SK-N-SH treated with all-trans-retinoic acid at 6 μM for 48 hours (cell line): Measurements from ENCODE around the gene ABI1.

Experiments used
- ATAC-seq: fragments of 200-7000 bp; cut with Tn5 transposase; 3 replicates; pipeline ENCODE4 v1.9.1; 2020; ENCODE audit warnings: mild to moderate bottlenecking, moderate library complexity
- ARNTL ChIP-seq: fragments of 450-650 bp; formaldehyde crosslinking; IDR thresholded peaks from 2 replicates; pipeline ENCODE4 v1.5.0; 2020; ENCODE audit warnings: low read depth, mild to moderate bottlenecking, moderate library complexity, borderline replicate concordance
- BACH2 ChIP-seq: fragments of 250-450 bp; sonication (Bioruptor Pico); IDR thresholded peaks from 2 replicates; pipeline ENCODE4 v1.9.0; 2021; ENCODE audit warnings: mild to moderate bottlenecking, borderline replicate concordance
- CSDC2 ChIP-seq: fragments of 250-450 bp; sonication (Bioruptor Pico); IDR thresholded peaks from 2 replicates; pipeline ENCODE4 v1.5.0; 2020; ENCODE audit warnings: mild to moderate bottlenecking, moderate library complexity
- ESRRG ChIP-seq: fragments of 250-450 bp; sonication (Bioruptor Pico); IDR thresholded peaks from 2 replicates; pipeline ENCODE4 v1.6.1; 2021; ENCODE audit warnings: mild to moderate bottlenecking
- GLIS3 ChIP-seq: fragments of 250-450 bp; sonication (Bioruptor Pico); IDR thresholded peaks from 2 replicates; pipeline ENCODE4 v1.5.0; 2020; ENCODE audit warnings: mild to moderate bottlenecking, moderate library complexity
- ISL1 ChIP-seq: fragments of 250-450 bp; sonication (Bioruptor Pico); IDR thresholded peaks from 2 replicates; pipeline ENCODE4 v2.1.2; 2022; ENCODE audit warnings: mild to moderate bottlenecking, moderate library complexity
- OSR1 ChIP-seq: fragments of 250-450 bp; sonication (Bioruptor Pico); IDR thresholded peaks from 2 replicates; pipeline ENCODE4 v1.8.0; 2022; ENCODE audit warnings: moderate library complexity, mild to moderate bottlenecking, inconsistent platforms
- PPARA ChIP-seq: fragments of 250-450 bp; sonication (Bioruptor Pico); IDR thresholded peaks from 2 replicates; pipeline ENCODE4 v1.5.0; 2020; ENCODE audit warnings: mild to moderate bottlenecking, borderline replicate concordance
- RARB ChIP-seq: fragments of 250-450 bp; sonication (Bioruptor Pico); IDR thresholded peaks from 2 replicates; pipeline ENCODE4 v1.8.0; 2021; ENCODE audit warnings: mild to moderate bottlenecking, moderate library complexity
- SNAI2 ChIP-seq: fragments of 250-450 bp; sonication (Bioruptor Pico); IDR thresholded peaks from 2 replicates; pipeline ENCODE4 v1.5.0; 2020; ENCODE audit warnings: mild to moderate bottlenecking, moderate library complexity
- TOX ChIP-seq: fragments of 250-450 bp; sonication (Bioruptor Pico); IDR thresholded peaks from 2 replicates; pipeline ENCODE4 v1.8.0; 2021; ENCODE audit warnings: mild to moderate bottlenecking, moderate library complexity, borderline replicate concordance
- ZFP3 ChIP-seq: fragments of 250-450 bp; sonication (Bioruptor Pico); IDR thresholded peaks from 2 replicates; pipeline ENCODE4 v1.5.0; 2020; ENCODE audit warnings: mild to moderate bottlenecking, moderate library complexity
- ZFP30 ChIP-seq: fragments of 450-650 bp; formaldehyde crosslinking; IDR thresholded peaks from 2 replicates; pipeline ENCODE4 v1.5.0; 2022; ENCODE audit warnings: mild to moderate bottlenecking, moderate library complexity
- ZNF565 ChIP-seq: fragments of 450-650 bp; formaldehyde crosslinking; conservative IDR thresholded peaks from 2 replicates; pipeline ENCODE4 v1.5.0; 2020; ENCODE audit warnings: low read depth, mild to moderate bottlenecking, moderate library complexity
- ZNF70 ChIP-seq: fragments of 450-650 bp; formaldehyde crosslinking; IDR thresholded peaks from 2 replicates; pipeline ENCODE4 v1.5.0; 2020; ENCODE audit warnings: mild to moderate bottlenecking, moderate library complexity
- ZNF8 ChIP-seq: fragments of 450-650 bp; formaldehyde crosslinking; IDR thresholded peaks from 2 replicates; pipeline ENCODE4 v1.5.0; 2020; ENCODE audit warnings: mild to moderate bottlenecking, moderate library complexity
- TF ChIP-seq, protein P1 (sequence below): fragments of 250-450 bp; sonication (Bioruptor Pico); IDR thresholded peaks from 2 replicates; pipeline ENCODE4 v1.5.1; 2021; ENCODE audit warnings: mild to moderate bottlenecking, moderate library complexity
- TF ChIP-seq, protein P2 (sequence below): fragments of 250-450 bp; sonication (Bioruptor Pico); IDR thresholded peaks from 2 replicates; pipeline ENCODE4 v1.5.0; 2020; ENCODE audit warnings: mild to moderate bottlenecking, moderate library complexity
- TF ChIP-seq, protein P3 (sequence below): fragments of 250-450 bp; sonication (Bioruptor Pico); IDR thresholded peaks from 2 replicates; pipeline ENCODE4 v1.8.0; 2021; ENCODE audit warnings: low read depth, mild to moderate bottlenecking, moderate library complexity, borderline replicate concordance
- TF ChIP-seq, protein P4 (sequence below): fragments of 250-450 bp; sonication (Bioruptor Pico); IDR thresholded peaks from 2 replicates; pipeline ENCODE4 v1.5.1; 2020; ENCODE audit warnings: low read depth, mild to moderate bottlenecking, moderate library complexity

The ABI1 gene

DNA sequence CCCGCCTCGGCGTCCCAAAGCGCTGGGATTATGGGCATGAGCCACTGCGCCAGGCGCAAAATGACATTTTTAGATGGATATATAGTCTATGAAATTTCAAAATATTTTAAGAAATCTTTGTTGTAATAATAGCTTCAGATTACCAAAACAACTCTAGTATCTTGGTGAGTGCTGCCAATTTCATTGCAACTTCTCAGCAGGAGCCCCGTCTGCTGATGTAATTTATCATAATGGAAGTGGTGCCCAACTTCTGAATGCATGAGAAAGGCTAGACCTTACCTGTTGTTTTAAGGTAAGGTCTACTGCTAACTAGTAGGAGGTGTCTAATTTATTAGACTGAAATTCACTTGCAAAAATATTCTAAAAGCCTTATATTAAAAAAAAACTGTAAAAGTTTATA lies 143.3 kb downstream of the ABI1 start:
- ATAC-seq: no peak
- TF ChIP-seq OSR1 (CRISPR knock-in tag) (no peak), RARB (CRISPR knock-in tag) (no peak), ZNF8 (CRISPR knock-in tag) (no peak), ARNTL (CRISPR knock-in tag) (no peak), GLIS3 (CRISPR knock-in tag) (no peak), ZNF565 (CRISPR knock-in tag) (no peak), ISL1 (CRISPR knock-in tag) (no peak), CSDC2 (CRISPR knock-in tag) (no peak), ZFP30 (CRISPR knock-in tag) (no peak)

DNA sequence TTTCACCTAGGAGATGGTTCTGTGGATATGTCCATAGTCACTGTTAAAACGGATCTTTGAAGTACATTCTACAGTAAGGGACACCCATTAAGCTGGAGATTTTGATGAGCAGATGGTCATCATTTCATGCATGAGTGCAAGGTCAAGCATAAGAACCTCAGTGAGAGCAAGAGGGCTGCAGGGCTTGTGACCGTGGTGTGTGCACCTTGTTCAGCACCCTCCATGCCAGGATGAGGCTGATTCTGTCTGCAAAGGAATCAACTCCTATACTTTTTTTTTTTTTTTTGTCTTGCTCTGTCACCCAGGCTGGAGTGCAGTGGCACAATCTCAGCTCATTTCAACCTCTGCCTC lies 145.6 kb downstream of the ABI1 start:
- no peak for TF ChIP-seq PPARA
- TF ChIP-seq, protein P1, sequence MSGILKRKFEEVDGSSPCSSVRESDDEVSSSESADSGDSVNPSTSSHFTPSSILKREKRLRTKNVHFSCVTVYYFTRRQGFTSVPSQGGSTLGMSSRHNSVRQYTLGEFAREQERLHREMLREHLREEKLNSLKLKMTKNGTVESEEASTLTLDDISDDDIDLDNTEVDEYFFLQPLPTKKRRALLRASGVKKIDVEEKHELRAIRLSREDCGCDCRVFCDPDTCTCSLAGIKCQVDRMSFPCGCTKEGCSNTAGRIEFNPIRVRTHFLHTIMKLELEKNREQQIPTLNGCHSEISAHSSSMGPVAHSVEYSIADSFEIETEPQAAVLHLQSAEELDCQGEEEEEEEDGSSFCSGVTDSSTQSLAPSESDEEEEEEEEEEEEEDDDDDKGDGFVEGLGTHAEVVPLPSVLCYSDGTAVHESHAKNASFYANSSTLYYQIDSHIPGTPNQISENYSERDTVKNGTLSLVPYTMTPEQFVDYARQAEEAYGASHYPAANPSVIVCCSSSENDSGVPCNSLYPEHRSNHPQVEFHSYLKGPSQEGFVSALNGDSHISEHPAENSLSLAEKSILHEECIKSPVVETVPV (CRISPR knock-in tag): no peak
- TF ChIP-seq ZNF70 (CRISPR knock-in tag): no peak
- no peak for TF ChIP-seq TOX
- no peak for ATAC-seq

DNA sequence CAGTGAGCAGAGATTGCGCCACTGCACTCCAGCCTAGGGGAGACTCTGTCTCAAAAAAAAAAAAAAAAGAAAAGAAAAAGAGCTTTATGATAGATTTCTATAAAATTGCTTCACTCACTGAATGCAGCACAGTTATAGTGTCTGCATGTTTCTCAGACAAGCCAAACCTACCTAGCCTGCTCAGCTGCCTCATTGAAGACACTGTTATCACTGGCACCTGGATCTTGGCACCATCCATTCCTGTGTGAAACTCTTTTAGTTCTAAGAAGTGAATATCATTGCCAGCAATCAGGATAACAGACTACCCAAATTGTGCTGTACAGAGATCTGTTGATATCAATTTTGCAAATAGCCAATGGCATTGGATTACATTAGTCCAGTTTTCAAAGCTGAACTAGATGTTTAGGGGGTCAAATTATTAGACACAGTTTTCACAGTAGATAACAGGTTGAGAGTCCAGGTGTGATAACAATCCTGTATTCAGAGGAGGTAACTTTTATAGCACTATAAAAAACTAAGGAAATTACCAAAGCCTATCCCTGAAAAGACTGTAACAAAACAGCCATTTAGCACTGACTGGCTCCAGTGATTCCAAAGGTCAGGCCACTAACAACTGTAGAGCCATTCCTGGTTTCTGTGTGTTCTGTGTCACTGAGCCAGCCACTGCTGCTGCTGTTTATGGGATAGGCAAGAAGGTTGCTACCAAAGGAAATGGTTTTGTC lies 146.2 kb downstream of the ABI1 start:
- ATAC-seq: no peak
- TF ChIP-seq ZFP3 (CRISPR knock-in tag) (no peak), ARNTL (CRISPR knock-in tag) (no peak), SNAI2 (CRISPR knock-in tag) (no peak), PPARA (no peak), CSDC2 (CRISPR knock-in tag) (no peak), ESRRG (CRISPR knock-in tag) (no peak), ISL1 (CRISPR knock-in tag) (no peak), BACH2 (no peak), ZNF70 (CRISPR knock-in tag) (no peak), RARB (CRISPR knock-in tag) (no peak)
- TF ChIP-seq, protein P2, sequence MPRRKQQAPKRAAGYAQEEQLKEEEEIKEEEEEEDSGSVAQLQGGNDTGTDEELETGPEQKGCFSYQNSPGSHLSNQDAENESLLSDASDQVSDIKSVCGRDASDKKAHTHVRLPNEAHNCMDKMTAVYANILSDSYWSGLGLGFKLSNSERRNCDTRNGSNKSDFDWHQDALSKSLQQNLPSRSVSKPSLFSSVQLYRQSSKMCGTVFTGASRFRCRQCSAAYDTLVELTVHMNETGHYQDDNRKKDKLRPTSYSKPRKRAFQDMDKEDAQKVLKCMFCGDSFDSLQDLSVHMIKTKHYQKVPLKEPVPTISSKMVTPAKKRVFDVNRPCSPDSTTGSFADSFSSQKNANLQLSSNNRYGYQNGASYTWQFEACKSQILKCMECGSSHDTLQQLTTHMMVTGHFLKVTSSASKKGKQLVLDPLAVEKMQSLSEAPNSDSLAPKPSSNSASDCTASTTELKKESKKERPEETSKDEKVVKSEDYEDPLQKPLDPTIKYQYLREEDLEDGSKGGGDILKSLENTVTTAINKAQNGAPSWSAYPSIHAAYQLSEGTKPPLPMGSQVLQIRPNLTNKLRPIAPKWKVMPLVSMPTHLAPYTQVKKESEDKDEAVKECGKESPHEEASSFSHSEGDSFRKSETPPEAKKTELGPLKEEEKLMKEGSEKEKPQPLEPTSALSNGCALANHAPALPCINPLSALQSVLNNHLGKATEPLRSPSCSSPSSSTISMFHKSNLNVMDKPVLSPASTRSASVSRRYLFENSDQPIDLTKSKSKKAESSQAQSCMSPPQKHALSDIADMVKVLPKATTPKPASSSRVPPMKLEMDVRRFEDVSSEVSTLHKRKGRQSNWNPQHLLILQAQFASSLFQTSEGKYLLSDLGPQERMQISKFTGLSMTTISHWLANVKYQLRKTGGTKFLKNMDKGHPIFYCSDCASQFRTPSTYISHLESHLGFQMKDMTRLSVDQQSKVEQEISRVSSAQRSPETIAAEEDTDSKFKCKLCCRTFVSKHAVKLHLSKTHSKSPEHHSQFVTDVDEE (CRISPR knock-in tag): no peak
- TF ChIP-seq, protein P3, sequence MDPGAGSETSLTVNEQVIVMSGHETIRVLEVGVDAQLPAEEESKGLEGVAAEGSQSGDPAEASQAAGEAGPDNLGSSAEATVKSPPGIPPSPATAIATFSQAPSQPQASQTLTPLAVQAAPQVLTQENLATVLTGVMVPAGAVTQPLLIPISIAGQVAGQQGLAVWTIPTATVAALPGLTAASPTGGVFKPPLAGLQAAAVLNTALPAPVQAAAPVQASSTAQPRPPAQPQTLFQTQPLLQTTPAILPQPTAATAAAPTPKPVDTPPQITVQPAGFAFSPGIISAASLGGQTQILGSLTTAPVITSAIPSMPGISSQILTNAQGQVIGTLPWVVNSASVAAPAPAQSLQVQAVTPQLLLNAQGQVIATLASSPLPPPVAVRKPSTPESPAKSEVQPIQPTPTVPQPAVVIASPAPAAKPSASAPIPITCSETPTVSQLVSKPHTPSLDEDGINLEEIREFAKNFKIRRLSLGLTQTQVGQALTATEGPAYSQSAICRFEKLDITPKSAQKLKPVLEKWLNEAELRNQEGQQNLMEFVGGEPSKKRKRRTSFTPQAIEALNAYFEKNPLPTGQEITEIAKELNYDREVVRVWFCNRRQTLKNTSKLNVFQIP (CRISPR knock-in tag): no peak
- TF ChIP-seq, protein P1 (CRISPR knock-in tag): no peak
- TF ChIP-seq, protein P4, sequence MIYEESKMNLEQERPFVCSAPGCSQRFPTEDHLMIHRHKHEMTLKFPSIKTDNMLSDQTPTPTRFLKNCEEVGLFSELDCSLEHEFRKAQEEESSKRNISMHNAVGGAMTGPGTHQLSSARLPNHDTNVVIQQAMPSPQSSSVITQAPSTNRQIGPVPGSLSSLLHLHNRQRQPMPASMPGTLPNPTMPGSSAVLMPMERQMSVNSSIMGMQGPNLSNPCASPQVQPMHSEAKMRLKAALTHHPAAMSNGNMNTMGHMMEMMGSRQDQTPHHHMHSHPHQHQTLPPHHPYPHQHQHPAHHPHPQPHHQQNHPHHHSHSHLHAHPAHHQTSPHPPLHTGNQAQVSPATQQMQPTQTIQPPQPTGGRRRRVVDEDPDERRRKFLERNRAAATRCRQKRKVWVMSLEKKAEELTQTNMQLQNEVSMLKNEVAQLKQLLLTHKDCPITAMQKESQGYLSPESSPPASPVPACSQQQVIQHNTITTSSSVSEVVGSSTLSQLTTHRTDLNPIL: no peak

DNA sequence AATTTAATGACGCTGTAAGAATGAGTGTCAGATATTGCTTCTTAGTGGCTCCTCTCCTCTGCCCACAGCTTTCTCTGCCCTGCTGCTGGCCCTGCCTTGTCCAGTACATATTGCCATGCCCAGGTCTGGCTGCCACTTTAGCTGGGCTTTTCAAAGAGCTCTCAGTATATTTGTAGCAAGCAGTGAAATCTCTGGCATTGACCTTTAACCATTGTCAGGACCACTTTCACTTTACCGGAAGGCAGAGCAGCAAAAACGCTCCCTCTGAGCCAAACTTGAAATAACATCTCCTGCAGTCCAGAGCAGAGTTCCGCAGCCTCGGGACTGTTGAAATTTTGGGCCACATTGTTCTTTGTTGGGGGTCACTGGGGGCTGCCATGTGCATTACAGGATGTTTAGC lies 149.4 kb downstream of the ABI1 start:
- TF ChIP-seq ZNF8 (CRISPR knock-in tag) (no peak), GLIS3 (CRISPR knock-in tag) (no peak), ZFP3 (CRISPR knock-in tag) (no peak), SNAI2 (CRISPR knock-in tag) (no peak), ISL1 (CRISPR knock-in tag) (no peak), ZNF70 (CRISPR knock-in tag) (no peak), RARB (CRISPR knock-in tag) (no peak)
- TF ChIP-seq, protein P4: no peak
- ATAC-seq: no peak
